ENCODE data around the gene PDE4D.

DNA sequence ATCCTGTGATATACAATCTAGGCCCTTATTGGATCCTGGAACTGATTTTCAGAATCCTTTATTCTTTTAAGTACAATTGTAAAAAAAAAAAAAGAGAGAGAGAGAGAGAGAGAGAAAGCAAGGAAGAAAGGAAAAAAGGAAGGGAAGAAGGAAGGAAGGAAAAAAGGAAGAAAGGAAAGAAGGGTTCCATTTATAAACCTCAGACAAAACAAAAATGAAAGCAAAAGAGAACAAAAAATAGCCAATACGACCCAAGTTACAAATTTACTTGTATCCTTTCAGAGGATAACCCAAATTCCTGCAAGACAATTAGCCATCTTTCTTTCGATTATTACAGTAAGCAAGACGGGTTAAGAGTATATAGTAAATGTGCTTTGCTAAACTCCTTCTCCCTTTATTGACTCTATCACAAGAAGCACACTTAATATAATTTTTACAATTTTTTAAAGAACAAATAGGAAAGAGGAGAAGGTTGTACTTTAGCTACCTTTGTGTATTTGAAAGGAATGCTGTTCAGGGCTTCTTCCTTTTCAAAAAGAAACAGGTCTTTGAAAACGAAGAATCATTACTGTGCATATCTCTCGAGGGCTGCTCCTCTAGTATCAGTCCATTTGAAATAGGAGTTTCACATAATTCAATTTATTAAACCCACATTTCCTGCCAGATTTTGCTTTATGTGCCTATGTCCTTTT, 767.4 kb downstream of the PDE4D start:
- TF ChIP-seq, protein P1, sequence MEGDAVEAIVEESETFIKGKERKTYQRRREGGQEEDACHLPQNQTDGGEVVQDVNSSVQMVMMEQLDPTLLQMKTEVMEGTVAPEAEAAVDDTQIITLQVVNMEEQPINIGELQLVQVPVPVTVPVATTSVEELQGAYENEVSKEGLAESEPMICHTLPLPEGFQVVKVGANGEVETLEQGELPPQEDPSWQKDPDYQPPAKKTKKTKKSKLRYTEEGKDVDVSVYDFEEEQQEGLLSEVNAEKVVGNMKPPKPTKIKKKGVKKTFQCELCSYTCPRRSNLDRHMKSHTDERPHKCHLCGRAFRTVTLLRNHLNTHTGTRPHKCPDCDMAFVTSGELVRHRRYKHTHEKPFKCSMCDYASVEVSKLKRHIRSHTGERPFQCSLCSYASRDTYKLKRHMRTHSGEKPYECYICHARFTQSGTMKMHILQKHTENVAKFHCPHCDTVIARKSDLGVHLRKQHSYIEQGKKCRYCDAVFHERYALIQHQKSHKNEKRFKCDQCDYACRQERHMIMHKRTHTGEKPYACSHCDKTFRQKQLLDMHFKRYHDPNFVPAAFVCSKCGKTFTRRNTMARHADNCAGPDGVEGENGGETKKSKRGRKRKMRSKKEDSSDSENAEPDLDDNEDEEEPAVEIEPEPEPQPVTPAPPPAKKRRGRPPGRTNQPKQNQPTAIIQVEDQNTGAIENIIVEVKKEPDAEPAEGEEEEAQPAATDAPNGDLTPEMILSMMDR (IDR thresholded peaks at IDR 0.05) = no peak
- TF ChIP-seq POLR2A (IDR thresholded peaks at IDR 0.05) = no peak

Measured in esophagus squamous epithelium (tissue), 4 donors.